H1 (cell line): ENCODE data around the gene BRSK2. TPM values are rescaled to one million over a fixed set of nuclear protein-coding genes. Genes with fewer than 3 reads are reported as not detected.
A peak's percentile ranks its signal among the peaks of the same experiment; 100 is the strongest.

ENCODE experiments used
- CTCF ChIA-PET: fragments of 300-600 bp; sonication (Branson Sonifier 250); formaldehyde crosslinking; loops from one replicate; lab custom pipeline; 2021; ENCODE audit not compliant: partially characterized antibody; lab: Charles Lee
- POLR2A ChIA-PET: fragments of 300-600 bp; sonication (Branson Sonifier 250); formaldehyde crosslinking; loops from one replicate; lab custom pipeline; 2021; ENCODE audit warnings: inconsistent platforms; ENCODE audit not compliant: partially characterized antibody; lab: Charles Lee
- DNase-seq, 2 experiments: peaks; one replicate each; pipeline versions ENCODE4 v3.0.0 to v3.0.0-alpha.2; 2010 to 2022; ENCODE audit warnings: low spot score in 2 of 2, low read depth in 1 of 2, mixed read lengths in 1 of 2
- FAIRE-seq: peaks from 2 replicates; lab custom pipeline; 2011; peaks lifted over from hg19 to GRCh38; lab: Jason Lieb, UNC
- H2AFZ ChIP-seq: 2 replicates; pipeline ENCODE4 v1.8.1; 2012; ENCODE audit warnings: low read length, inconsistent platforms
- H2AK5ac ChIP-seq: 2 replicates; pipeline ENCODE4 v1.6.1; 2013; ENCODE audit warnings: low read depth, low read length
- H2BK120ac ChIP-seq: replicated peaks from 2 replicates; pipeline ENCODE3; 2013; ENCODE audit warnings: low read depth, low read length, inconsistent platforms
- H2BK12ac ChIP-seq: 2 replicates; pipeline ENCODE4 v1.6.1; 2013; ENCODE audit warnings: low read depth, low read length
- H2BK15ac ChIP-seq: 2 replicates; pipeline ENCODE4 v1.6.1; 2013; ENCODE audit warnings: low read length
- H2BK20ac ChIP-seq: 2 replicates; pipeline ENCODE4 v1.6.1; 2013; ENCODE audit warnings: low read length
- H2BK5ac ChIP-seq: 2 replicates; pipeline ENCODE4 v1.6.1; 2013; ENCODE audit warnings: low read depth, low read length
- H3K14ac ChIP-seq: 2 replicates; pipeline ENCODE4 v1.6.1; 2013; ENCODE audit warnings: inconsistent platforms; ENCODE audit not compliant: insufficient read length
- H3K18ac ChIP-seq: 2 replicates; pipeline ENCODE4 v1.6.1; 2013; ENCODE audit warnings: low read length; ENCODE audit errors: extremely low read depth
- H3K23ac ChIP-seq: 2 replicates; pipeline ENCODE4 v1.6.1; 2013; ENCODE audit warnings: inconsistent platforms; ENCODE audit not compliant: insufficient read length
- H3K23me2 ChIP-seq: 2 replicates; pipeline ENCODE4 v1.6.1; 2013; ENCODE audit warnings: low read depth, low read length
- H3K27ac ChIP-seq: 2 replicates; pipeline ENCODE4 v1.6.1; 2011; ENCODE audit warnings: low read depth, low read length, inconsistent platforms
- H3K27me3 ChIP-seq, 4 experiments: replicated peaks in 1 of 4; 1 replicate in 1 of 4; 2 replicates in 3 of 4; pipeline versions ENCODE4 v1.6.1 to v1.8.1; 2011 to 2013; ENCODE audit warnings: low read length in 3 of 4, mild to moderate bottlenecking in 3 of 4, inconsistent platforms in 2 of 4, mixed read lengths in 2 of 4, moderate library complexity in 1 of 4; ENCODE audit not compliant: control insufficient read depth in 3 of 4, insufficient read depth in 3 of 4; ENCODE audit errors: extremely low read depth in 1 of 4
- H3K36me3 ChIP-seq, 4 experiments: 2 replicates each; pipeline versions ENCODE4 v1.6.1 to v1.8.1; 2011 to 2013; ENCODE audit warnings: mild to moderate bottlenecking in 4 of 4, low read length in 3 of 4, moderate library complexity in 2 of 4, control low read depth in 1 of 4, inconsistent platforms in 1 of 4; ENCODE audit not compliant: insufficient read depth in 4 of 4, control insufficient read depth in 2 of 4
- H3K4ac ChIP-seq: replicated peaks from 2 replicates; pipeline ENCODE3; 2013; ENCODE audit warnings: low read length, low read depth, mixed read lengths, inconsistent platforms; ENCODE audit not compliant: insufficient read length
- H3K4me1 ChIP-seq, 4 experiments: replicated peaks in 1 of 4; 1 replicate in 1 of 4; 2 replicates in 3 of 4; pipeline versions ENCODE4 v1.6.1 to v1.8.1; 2011 to 2013; ENCODE audit warnings: low read length in 3 of 4, inconsistent platforms in 2 of 4, mixed read lengths in 1 of 4; ENCODE audit not compliant: insufficient read depth in 4 of 4, control insufficient read depth in 3 of 4
- H3K4me2 ChIP-seq, 2 experiments: 2 replicates each; pipeline versions ENCODE4 v1.6.1 to v1.8.1; 2011 to 2013; ENCODE audit warnings: low read depth in 2 of 2, low read length in 2 of 2, control low read depth in 1 of 2, inconsistent platforms in 1 of 2, mild to moderate bottlenecking in 1 of 2; ENCODE audit not compliant: insufficient read depth in 1 of 2
- H3K4me3 ChIP-seq, 4 experiments: fragments of 200-600, 300-600 bp in 1 of 4; sonication (generic), shearing (Covaris generic), sonication (Bioruptor Twin) in 1 of 4; 2 replicates each; pipeline versions ENCODE4 v1.5.1 to v1.8.1; 2011 to 2016; ENCODE audit warnings: low read length in 4 of 4, low read depth in 3 of 4, control low read depth in 2 of 4, inconsistent platforms in 2 of 4, mild to moderate bottlenecking in 2 of 4, mixed read lengths in 1 of 4, moderate library complexity in 1 of 4; ENCODE audit not compliant: insufficient read depth in 2 of 4; ENCODE audit errors: extremely low read depth in 1 of 4
- H3K56ac ChIP-seq: replicated peaks from 2 replicates; pipeline ENCODE3; 2013; ENCODE audit warnings: low read depth, mild to moderate bottlenecking, mixed read lengths, low read length, inconsistent platforms; ENCODE audit not compliant: insufficient read length
- H3K79me1 ChIP-seq: 2 replicates; pipeline ENCODE4 v1.6.1; 2013; ENCODE audit warnings: low read depth, low read length, control low read depth
- H3K79me2 ChIP-seq, 2 experiments: 2 replicates each; pipeline versions ENCODE4 v1.6.1 to v1.8.1; 2012 to 2013; ENCODE audit warnings: low read length in 2 of 2, mild to moderate bottlenecking in 2 of 2, inconsistent platforms in 1 of 2; ENCODE audit not compliant: insufficient read depth in 2 of 2, control insufficient read depth in 1 of 2
- H3K9ac ChIP-seq, 4 experiments: replicated peaks in 1 of 4; 1 replicate in 1 of 4; 2 replicates in 3 of 4; pipeline versions ENCODE4 v1.6.1 to v1.8.1; 2011 to 2013; ENCODE audit warnings: low read depth in 3 of 4, low read length in 3 of 4, control low read depth in 2 of 4, mild to moderate bottlenecking in 2 of 4, moderate library complexity in 2 of 4, inconsistent platforms in 1 of 4; ENCODE audit errors: extremely low read depth in 1 of 4
- H3K9me3 ChIP-seq, 2 experiments: 2 replicates each; pipeline versions ENCODE4 v1.6.1 to v1.8.1; 2012 to 2013; ENCODE audit warnings: mild to moderate bottlenecking in 2 of 2, moderate library complexity in 2 of 2, control low read depth in 1 of 2, inconsistent platforms in 1 of 2, low read depth in 1 of 2, low read length in 1 of 2, mixed read lengths in 1 of 2; ENCODE audit not compliant: insufficient read depth in 2 of 2
- H4K20me1 ChIP-seq, 2 experiments: replicated peaks in 1 of 2; 2 replicates each; pipeline versions ENCODE3 to v1.8.1; 2011 to 2013; ENCODE audit warnings: inconsistent platforms in 2 of 2, low read length in 2 of 2, mild to moderate bottlenecking in 1 of 2; ENCODE audit not compliant: insufficient read depth in 2 of 2, control insufficient read depth in 1 of 2
- H4K5ac ChIP-seq: 2 replicates; pipeline ENCODE4 v1.6.1; 2013; ENCODE audit warnings: low read length, low read depth, mixed read lengths, inconsistent platforms; ENCODE audit not compliant: insufficient read length
- H4K8ac ChIP-seq: 2 replicates; pipeline ENCODE4 v1.8.0; 2013; ENCODE audit warnings: mild to moderate bottlenecking, moderate library complexity, low read length, inconsistent platforms; ENCODE audit not compliant: insufficient read depth; ENCODE audit errors: extremely low read depth
- H4K91ac ChIP-seq: replicated peaks from 2 replicates; pipeline ENCODE3; 2013; ENCODE audit warnings: low read length, mixed read lengths, inconsistent platforms; ENCODE audit not compliant: insufficient read length
- BCL11A ChIP-seq, 2 experiments: IDR thresholded peaks; one replicate each; pipeline ENCODE4 v1.6.1; 2011; ENCODE audit warnings: low read depth in 2 of 2, low read length in 2 of 2, mild to moderate bottlenecking in 2 of 2
- CBX5 ChIP-seq: fragments of 300-800, 300-1000 bp; sonication (generic); IDR thresholded peaks from 2 replicates; pipeline ENCODE4 v1.7.1; 2016; ENCODE audit warnings: antibody characterized with exemption, low read length, low read depth
- CHD1 ChIP-seq: IDR thresholded peaks from 2 replicates; pipeline ENCODE4 v1.6.1; 2012; ENCODE audit warnings: low read depth, low read length, improper control_type of control experiment
- EGR1 ChIP-seq: IDR thresholded peaks from 2 replicates; pipeline ENCODE4 v1.6.1; 2011; ENCODE audit warnings: low read depth, low read length, borderline replicate concordance
- FOSL1 ChIP-seq: IDR thresholded peaks from 2 replicates; pipeline ENCODE4 v1.6.1; 2011; ENCODE audit warnings: mild to moderate bottlenecking, low read depth, low read length, moderate library complexity; ENCODE audit not compliant: insufficient read depth
- JUND ChIP-seq: IDR thresholded peaks from 2 replicates; pipeline ENCODE4 v1.6.1; 2011; ENCODE audit warnings: mild to moderate bottlenecking, improper control_type of control experiment, low read length
- KDM4A ChIP-seq: IDR thresholded peaks from one replicate; pipeline ENCODE4 v1.7.1; 2012; ENCODE audit warnings: low read depth, mild to moderate bottlenecking, moderate library complexity, low read length, inconsistent platforms; ENCODE audit not compliant: severe bottlenecking
- PHF8 ChIP-seq: fragments of 200-600 bp; sonication (generic); conservative IDR thresholded peaks from 2 replicates; pipeline ENCODE4 v1.7.1; 2012; ENCODE audit warnings: low read depth, mild to moderate bottlenecking, inconsistent platforms, low read length, moderate library complexity
- POLR2AphosphoS5 ChIP-seq: IDR thresholded peaks from 2 replicates; pipeline ENCODE4 v1.6.1; 2011; ENCODE audit warnings: low read depth, low read length
- SAP30 ChIP-seq: fragments of 300-600 bp; sonication (generic); IDR thresholded peaks from 2 replicates; pipeline ENCODE4 v1.7.1; 2012; ENCODE audit warnings: low read length, moderate library complexity, mild to moderate bottlenecking, inconsistent platforms; ENCODE audit not compliant: insufficient read depth, insufficient replicate concordance
- SIRT6 ChIP-seq: IDR thresholded peaks from one replicate; pipeline ENCODE4 v1.7.1; 2012; ENCODE audit warnings: low read length, inconsistent platforms
- SIX5 ChIP-seq: IDR thresholded peaks from 2 replicates; pipeline ENCODE4 v1.6.1; 2011; ENCODE audit warnings: mild to moderate bottlenecking, low read depth, low read length
- SP1 ChIP-seq: IDR thresholded peaks from 2 replicates; pipeline ENCODE4 v1.6.1; 2011; ENCODE audit warnings: low read depth, low read length
- TAF7 ChIP-seq: optimal IDR thresholded peaks from 2 replicates; pipeline ENCODE3; 2011; ENCODE audit warnings: low read depth, mild to moderate bottlenecking, inconsistent platforms, low read length, moderate library complexity, borderline replicate concordance
- YY1 ChIP-seq: IDR thresholded peaks from 2 replicates; pipeline ENCODE4 v1.6.1; 2011; ENCODE audit warnings: low read depth, mild to moderate bottlenecking, low read length
- WGBS, 2 experiments: shearing (Covaris generic) in 1 of 2; methylation state at CpG; one replicate each; pipeline versions ENCODE4 v1.1.6 to v1.1.7; 2013 to 2015; ENCODE audit warnings: low lambda C conversion rate in 2 of 2, mixed read lengths in 2 of 2, inconsistent platforms in 1 of 2, low coverage in 1 of 2, missing lambda C conversion rate in 1 of 2; ENCODE audit not compliant: insufficient replicate concordance in 2 of 2, insufficient coverage in 1 of 2, insufficient read length in 1 of 2; ENCODE audit errors: extremely low coverage in 1 of 2, missing lambda C conversion rate in 1 of 2; 5-methylcytosine and 5-hydroxymethylcytosine counted together
- polyA plus RNA-seq, 7 experiments: library from polyadenylated mRNA; depleted of rRNA in 3 of 7; stranded (reverse) in 5 of 7; unstranded in 2 of 7; fragments of >200 nt in 5 of 7; fragments of 200-250 nt in 2 of 7; gene quantifications; 1 replicate in 5 of 7; 2 replicates in 1 of 7; 4 replicates in 1 of 7; pipeline versions ENCODE4 v1.2.1 to v1.2.3, GENCODE V29; 2011 to 2013; ENCODE audit warnings: missing spikeins in 2 of 7, mixed read lengths in 2 of 7
- total RNA-seq: library from RNA; stranded (reverse); fragmentation: NEBNext Ultra II Directional; extraction: Animal tissue kit (Norgen Biotek cat#: 25700); gene quantifications from 2 replicates; pipeline ENCODE4 v1.2.1, GENCODE V29; 2021

The BRSK2 gene
- total and polyA plus RNA-seq, 2 of the 8 experiments (the other 6 are each of a cell fraction or from before 2014, with no cell fraction given): 17.3 to 27.1 TPM

DNA sequence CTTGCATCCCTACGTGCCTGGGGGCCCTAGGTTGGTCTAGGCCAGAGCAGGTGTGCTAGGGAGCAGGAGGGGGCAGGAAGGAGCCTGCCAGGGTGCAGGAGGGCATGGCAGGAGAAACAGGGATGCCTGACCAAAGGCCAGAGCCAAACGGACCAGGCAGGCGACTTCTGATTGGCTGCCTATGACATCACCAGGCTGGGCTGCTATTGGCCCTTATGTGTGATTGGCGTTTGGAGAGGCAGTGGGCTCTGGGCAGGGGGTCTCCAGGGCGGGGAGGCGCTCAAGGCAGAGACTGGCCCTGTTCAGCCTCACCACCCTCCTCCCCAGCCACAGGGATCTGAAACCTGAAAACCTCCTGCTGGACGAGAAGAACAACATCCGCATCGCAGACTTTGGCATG, 52.4 kb downstream of the BRSK2 start:
- 74% methylated on average over 9 of the region's 9 CpGs; no CpG with 5 or more reads in 1 of the 2 experiments for WGBS, 2 experiments
- H4K20me1 ChIP-seq: peaks cover 2 to 8% of the 10 kb centered on the region in 2 experiments
- no peak for TF ChIP-seq SIX5
- TF ChIP-seq EGR1: no peak
- no peak for TF ChIP-seq KDM4A
- no peak for TF ChIP-seq CBX5
- no peak for TF ChIP-seq PHF8
- TF ChIP-seq TAF7: no peak
- TF ChIP-seq POLR2AphosphoS5: no peak
- TF ChIP-seq SIRT6: no peak
- TF ChIP-seq JUND: peak; percentile 72
- TF ChIP-seq SAP30: no peak
- no peak for TF ChIP-seq FOSL1
- no peak for TF ChIP-seq CHD1
- TF ChIP-seq SP1: peak; percentile 72
- no peak for TF ChIP-seq YY1
- TF ChIP-seq BCL11A (IDR thresholded peaks at IDR 0.05; ENCODE audit: low read depth in 2 of 2, low read length in 2 of 2): no peak

More for the DNA sequence above, 52.4 kb downstream of the BRSK2 start:
- Histone ChIP-seq H3K18ac (no peak overlapping the region), H2BK15ac (no peak overlapping the region), H2AFZ (no peak overlapping the region), H3K4me3 (no peak overlapping the region), H3K79me2 (no peaks in the 10 kb centered on the region), H3K79me1 (no peaks in the 10 kb centered on the region), H2BK12ac (no peak overlapping the region), H2AK5ac (no peak overlapping the region), H3K4me2 (no peak overlapping the region), H3K4ac (no peak overlapping the region), H3K27ac (0 out of 2 replicates have a peak overlapping the region, but pooled peaks have one; percentile 5), H3K23me2 (no peaks in the 10 kb centered on the region), H2BK20ac (no peak overlapping the region), H2BK5ac (peak overlapping the region; percentile 60; the same call in 1 of the 2 replicates), H4K8ac (no peak overlapping the region), H3K9ac (no peak overlapping the region), H3K56ac (no peak overlapping the region), H3K36me3 (peaks cover 0 to 24% (median 2%) of the 10 kb centered on the region in 4 experiments; a peak in 4 of 8 replicates), H3K27me3 (no peaks in the 10 kb centered on the region), H3K4me1 (peaks cover 0 to 6% (median 2%) of the 10 kb centered on the region in 4 experiments; a peak in 3 of 7 replicates), H3K9me3 (no peaks in the 10 kb centered on the region), H2BK120ac (no peak overlapping the region), H4K5ac (no peak overlapping the region), H3K14ac (no peak overlapping the region), H3K23ac (no peak overlapping the region), H4K91ac (no peak overlapping the region)
- FAIRE-seq (no peak), DNase-seq (peak in 1 of 2 experiments; percentile 82)
- POLR2A ChIA-PET: no interaction called here
- CTCF ChIA-PET: interaction anchor here (1.0 kb wide), 1 partner anchor 46 kb away, joined by 3 read pairs; no protein-coding TSS in a partner anchor
